CD4-positive, alpha-beta T cell treated with Interferon alpha-2 for 1 hour (primary cell): ENCODE measurements around the gene KAT6B.

ENCODE experiments used
- DNase-seq, 2 donors: peaks; one replicate each; pipeline ENCODE4 v3.0.0-alpha.2; 2020 to 2022

Gene KAT6B

DNA sequence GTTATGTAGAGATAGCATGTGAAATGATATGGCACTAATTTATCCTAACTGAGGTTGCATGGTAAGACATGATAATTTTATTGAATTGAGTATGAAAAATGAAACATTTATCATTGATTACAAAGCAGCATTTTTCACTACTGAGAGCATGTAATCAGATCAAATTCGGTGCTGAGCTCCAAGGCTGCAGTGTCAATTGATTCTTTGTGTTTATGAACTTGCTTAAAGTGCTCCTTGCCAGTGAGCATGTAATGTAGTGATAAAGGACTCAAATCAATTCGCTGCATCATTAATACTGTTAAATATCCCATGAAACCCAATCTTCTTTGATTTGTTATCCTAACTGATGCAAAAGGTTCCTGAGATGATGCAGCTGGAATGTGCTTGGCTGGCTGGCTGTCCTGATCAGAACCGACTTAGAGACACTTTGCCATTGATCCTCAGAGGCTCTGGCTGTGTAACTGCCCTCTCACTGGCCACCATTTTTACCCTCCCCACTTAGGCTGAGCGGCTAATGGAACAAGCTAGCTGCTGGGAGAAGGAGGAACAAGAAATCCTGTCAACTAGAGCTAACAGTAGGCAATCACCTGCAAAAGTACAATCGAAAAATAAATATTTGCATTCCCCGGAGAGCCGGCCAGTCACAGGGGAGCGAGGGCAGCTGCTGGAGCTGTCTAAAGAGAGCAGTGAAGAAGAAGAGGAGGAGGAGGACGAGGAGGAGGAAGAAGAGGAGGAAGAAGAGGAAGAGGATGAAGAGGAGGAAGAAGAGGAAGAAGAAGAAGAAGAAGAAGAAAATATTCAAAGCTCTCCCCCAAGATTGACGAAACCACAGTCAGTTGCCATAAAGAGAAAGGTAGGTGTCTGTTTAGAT, 195.2 kb downstream of the KAT6B start:
- DNase-seq: no peak

DNA sequence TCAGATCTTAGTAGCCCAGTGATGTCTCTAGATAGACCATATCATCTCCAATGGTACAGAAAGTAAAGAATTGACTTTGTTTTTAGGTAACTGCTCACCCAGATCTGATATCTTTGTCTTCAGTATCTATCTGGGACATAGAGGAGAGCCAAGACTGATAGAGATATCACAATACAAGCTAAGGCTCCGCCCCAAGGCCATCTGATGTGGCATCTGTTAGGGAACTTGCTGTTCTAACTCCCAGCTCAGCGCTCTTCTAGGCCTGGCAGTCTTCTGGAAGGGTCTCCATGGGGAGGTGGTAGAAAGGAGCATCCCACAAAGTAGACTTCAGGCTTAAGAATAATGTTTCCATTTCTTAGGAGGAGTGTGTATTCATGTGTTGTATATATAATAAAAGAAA, 196.7 kb downstream of the KAT6B start:
- DNase-seq: no peak

GRCh38 chr10:75024971-75025523, 198.6 kb downstream of the KAT6B start:
- no peak for DNase-seq

DNA sequence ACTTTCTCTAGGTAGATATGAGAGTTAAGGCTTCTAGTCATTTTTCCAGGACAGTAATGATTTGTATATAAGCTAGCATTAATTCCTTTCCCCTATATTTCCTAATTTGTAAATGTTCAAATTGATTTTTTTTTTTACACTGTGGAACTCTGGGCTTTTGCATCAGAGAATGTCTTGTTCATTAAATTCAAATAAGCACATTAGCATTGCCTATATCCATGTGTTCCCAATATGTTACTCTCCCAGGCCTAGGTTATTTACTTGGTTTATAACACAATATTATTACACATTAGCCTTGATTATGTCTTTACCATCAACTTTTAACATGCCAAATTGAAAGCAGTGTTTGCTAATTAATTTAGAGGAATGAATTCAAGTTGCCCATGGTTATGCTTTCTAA, 201.6 kb downstream of the KAT6B start:
- no peak for DNase-seq

GRCh38 chr10:75028748-75029147, 202.3 kb downstream of the KAT6B start:
- DNase-seq: no peak

DNA sequence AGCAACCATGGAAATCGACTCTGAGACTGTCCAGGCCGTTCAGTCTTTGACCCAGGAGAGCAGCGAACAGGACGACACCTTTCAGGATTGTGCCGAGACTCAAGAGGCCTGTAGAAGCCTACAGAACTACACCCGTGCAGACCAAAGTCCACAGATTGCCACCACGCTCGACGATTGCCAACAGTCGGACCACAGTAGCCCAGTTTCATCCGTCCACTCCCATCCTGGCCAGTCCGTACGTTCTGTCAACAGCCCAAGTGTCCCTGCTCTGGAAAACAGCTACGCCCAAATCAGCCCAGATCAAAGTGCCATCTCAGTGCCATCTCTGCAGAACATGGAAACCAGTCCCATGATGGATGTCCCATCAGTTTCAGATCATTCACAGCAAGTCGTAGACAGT, 203.0 kb downstream of the KAT6B start:
- no peak for DNase-seq

DNA sequence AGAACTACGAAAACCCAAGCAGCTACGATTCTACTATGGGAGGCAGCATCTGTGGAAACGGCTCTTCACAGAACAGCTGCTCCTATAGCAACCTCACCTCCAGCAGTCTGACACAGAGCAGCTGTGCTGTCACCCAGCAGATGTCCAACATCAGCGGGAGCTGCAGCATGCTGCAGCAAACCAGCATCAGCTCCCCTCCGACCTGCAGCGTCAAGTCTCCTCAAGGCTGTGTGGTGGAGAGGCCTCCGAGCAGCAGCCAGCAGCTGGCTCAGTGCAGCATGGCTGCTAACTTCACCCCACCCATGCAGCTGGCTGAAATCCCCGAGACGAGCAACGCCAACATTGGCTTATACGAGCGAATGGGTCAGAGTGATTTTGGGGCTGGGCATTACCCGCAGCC, 203.5 kb downstream of the KAT6B start:
- DNase-seq: no peak

- no peak for DNase-seq
These were observed 204.0 kb downstream of the KAT6B start for GRCh38 chr10:75030371-75030770.

DNA sequence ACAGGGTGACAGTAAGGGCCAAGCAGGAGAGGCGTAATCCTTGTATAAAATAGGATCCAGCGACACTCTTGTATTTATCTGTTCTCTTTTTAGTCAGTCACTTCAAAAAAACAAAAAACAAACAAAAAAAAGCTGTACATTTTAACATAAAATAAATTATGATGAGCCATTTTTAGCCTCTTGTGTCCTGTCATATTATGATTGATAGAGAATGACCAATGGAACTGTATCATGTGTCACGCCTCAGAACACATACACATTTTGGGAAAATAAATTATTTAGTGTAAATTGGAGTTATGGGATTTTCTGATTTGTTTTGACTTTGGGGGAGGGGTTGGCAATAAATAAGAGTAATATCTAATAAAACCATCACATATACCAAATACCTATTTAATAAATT, 205.7 kb downstream of the KAT6B start:
- no peak for DNase-seq

- no peak for DNase-seq
These were observed 206.4 kb downstream of the KAT6B start for GRCh38 chr10:75032813-75033212.

DNA sequence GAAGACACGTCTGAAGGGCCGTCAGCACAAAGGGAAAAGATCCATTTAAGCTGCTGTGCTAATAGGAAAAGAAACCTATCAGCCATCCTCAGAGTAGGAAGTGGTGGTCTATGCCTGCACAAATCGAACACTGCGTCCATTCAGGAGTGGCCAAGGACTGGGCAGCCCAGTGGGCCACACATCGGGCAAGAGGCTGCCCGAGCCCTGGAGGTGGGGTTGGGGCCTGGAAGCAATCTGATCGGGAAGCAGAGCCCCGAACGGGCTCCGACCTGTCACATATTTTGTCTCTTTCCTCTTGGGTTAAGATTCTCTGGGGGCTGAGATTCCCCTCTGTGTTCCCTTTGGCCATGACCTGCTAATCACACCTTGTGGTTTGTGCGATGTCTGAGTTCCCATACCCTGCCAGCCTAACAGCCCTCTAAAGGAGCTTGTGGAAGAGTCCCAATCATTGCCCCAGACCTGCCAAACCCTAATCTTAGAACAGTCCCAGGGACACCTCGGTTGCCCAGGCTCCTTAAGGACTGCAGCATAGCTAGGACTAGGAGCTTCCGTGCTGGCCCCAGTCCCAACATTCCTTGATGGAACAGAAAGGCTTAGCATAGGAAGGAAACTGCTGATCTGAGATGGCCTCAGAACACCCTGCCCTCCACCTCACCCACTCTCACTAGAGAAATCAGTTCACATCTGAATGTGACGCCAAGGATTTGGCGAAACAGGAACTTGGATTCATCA, 207.2 kb downstream of the KAT6B start:
- no peak for DNase-seq

DNA sequence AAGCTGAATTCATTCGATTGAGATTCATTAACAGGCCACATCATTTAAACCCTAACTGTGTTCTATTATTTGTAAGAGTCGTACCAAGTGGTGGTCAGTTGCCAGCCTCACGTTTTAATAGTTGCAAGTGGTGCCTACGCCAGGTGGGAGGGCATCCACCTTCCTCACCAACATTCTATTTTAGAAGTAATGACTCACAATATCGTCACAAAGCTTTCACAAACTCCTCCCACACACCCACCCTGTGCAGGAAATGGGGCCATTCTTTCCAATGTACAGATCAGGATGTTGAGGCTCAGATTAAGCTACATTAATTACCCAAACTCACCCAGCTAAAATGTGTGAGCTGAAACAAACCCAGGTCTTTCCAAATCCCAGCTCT, 207.7 kb downstream of the KAT6B start:
- DNase-seq: no peak

GRCh38 chr10:75034714-75035258, 208.4 kb downstream of the KAT6B start:
- DNase-seq: no peak

DNA sequence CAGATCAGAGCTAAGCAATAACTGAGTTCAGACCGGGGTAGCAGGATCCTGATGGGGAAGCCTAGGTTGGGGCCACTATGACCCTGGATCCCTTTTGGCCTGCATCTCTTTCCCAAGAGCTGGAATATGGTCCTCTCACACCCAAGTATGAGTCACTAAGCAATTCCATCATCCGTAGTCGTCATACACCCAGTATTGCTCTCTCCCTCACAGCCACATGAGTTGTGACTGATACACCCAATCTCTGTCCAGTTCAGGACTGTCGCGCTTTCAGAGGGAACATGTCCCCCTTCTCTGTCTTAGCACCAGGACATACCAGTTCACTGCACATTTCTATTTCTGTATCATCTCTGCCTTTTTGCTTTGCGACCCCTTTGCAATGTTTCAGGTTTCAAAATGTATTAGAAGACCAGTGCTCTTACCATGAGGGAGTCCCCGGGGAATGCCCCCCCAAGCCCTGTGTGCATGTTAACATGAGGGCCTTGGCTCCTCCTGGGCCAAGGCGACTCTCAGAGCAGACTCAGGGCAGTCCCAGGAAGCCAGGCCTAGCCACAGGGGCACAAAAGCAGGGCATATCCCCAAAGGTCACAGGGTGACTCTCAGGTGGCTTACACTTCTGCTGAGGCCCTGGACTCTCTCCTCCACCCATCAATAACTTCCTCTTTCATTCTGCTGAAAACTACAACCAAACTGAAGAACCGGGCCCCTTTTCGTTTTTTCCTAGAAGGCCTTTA, 209.7 kb downstream of the KAT6B start:
- DNase-seq: no peak

GRCh38 chr10:75037171-75038153, 211.1 kb downstream of the KAT6B start:
- no peak for DNase-seq

DNA sequence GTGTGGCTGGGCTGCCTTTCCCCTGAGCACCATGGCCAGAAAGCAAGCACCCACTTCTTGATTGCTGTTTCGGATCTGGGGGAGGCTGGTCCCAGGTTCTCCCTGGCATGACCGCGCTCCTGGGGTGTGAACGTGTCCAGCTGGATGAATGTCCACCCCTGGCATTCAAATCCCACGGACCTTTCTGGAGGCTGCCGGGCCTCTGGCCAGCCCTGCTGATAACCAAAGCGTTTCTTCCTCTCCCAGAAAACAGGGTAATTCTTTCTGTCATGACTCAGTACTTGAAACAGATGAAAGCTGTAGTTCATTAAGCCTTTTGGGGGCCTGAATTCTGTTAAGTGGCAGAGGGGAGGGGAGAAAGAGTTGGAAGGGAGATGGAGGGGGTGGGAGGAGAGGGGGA, 211.9 kb downstream of the KAT6B start:
- no peak for DNase-seq

DNA sequence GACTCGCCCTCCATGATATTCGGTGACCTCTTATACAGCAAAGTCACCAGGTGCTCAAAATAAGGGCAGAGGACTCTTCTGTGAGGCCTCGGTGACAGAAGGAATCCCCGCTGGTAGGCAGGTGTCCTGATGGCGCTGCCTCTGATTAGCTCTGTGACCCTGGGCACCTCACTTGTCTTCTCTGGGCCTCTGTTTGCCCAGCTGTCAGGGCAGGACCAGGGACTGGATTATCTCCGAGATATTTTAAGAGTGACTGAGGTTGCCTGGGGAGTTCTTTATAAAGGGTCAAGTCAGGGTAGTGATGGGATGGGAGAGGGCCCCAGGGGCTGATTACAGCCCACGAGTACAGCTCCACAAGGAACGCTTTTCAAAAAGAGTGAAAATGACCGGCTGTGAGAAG, 214.2 kb downstream of the KAT6B start:
- DNase-seq: no peak

GRCh38 chr10:75042292-75042974, 216.0 kb downstream of the KAT6B start:
- no peak for DNase-seq

DNA sequence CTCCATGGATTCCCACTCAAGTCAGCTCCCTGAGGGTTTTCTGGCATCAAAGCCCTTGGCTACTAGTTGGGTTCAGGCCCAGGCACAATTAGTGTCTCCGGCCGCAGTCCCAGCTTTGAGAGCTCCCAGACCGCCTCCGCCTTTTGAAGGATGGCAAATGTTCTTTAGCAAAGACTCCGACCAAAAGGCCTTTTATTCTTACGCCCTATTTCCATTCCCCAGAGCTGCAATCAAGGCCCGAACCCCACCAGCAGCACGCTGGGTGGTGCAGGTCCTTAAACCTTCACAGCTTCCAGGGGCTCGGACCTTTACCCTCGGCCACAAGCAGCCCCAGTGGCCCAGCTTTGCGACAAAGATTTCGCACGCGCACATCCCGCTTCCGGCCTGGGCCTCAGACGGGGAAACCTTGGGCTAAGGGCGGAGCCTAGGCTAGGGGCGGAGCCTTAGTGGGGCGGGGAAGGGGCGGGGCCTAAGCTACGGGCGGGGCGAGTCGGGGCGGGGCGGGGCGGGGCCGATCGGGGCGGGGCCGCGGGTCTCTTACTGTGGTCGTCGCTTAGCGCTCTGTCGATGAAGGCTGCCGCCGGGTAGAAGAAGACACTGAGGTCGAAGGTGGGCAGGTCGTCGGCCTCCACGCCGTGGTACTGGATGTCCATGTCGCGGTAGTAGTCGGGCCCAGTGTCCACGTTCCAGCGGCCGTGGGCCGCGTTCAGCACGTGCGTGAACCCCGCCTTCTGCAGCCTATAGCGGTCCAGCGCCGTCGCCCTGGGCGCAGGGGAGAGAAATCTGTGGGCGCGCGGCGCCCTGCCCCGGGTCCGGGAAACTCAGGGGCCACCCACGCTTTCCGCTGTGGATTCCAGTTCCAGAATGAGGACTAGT, 217.1 kb downstream of the KAT6B start:
- DNase-seq: peak; percentile 25 to 72

- DNase-seq: no peak
These were observed 222.3 kb downstream of the KAT6B start for GRCh38 chr10:75048669-75049098.
